Suppressor macrophage treated with lipopolysaccharide for 1 hour (primary cell): ENCODE results near the gene FTSJ3.
A peak's percentile ranks its signal among the peaks of the same experiment; 100 is the strongest.

Experiments used
- DNase-seq, 3 donors: peaks; one replicate each; pipeline ENCODE4 v3.0.0-alpha.2; 2020 to 2022

Gene FTSJ3

GRCh38 chr17:63843387-63843888 is 16.0 kb upstream of the FTSJ3 start:
- DNase-seq, result peak; percentile 78 to 86 (median 79)

DNA sequence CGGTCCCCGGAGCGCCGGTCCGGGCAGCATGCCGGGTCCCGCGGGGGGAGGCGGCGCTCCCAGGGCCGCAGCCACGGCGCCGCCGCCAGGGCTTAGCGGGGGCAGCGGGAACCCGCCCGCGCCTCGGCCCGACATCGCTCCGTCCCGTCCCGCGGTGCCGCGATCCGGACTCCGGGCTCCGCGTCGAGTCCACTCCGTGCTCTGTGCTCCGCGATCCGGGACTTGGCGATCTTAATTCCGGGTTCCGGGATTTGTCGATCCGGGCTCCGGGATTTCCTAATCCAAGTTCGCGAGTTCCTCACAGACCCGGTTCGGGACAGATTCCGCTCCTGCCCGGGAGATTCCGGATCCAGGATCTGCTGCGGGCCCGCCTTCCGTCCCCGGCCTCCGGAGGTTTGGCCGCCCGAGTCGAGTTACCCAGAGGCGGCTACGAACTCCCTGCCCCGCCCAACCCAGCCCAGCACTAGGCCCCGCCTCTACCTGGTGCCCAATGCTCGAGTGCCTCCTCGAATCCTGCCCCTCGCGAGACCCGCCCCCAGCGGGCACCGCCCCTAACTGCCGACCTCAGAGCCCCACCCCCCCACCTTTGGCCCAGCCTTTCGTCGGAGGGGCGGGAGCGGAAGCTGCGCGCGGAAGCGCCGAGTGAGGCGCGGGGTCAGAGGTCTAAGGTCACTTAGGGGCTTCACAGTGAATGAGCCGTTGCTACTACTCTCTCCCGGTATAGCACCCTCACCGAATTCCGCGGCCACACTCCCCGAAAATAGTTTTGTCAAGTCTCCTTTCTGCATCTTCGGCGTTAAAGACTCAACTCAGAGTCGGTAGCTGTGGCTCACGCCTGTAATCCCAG is 15.3 kb upstream of the FTSJ3 start, which contains the start of gene SMARCD2:
SMARCD2 (minus strand) TSS at position 146 of the 847 bp plus-strand sequence; CDS start at position 135, 11 bp downstream.
- peak; percentile 99 to 100 (median 99) for DNase-seq

DNA sequence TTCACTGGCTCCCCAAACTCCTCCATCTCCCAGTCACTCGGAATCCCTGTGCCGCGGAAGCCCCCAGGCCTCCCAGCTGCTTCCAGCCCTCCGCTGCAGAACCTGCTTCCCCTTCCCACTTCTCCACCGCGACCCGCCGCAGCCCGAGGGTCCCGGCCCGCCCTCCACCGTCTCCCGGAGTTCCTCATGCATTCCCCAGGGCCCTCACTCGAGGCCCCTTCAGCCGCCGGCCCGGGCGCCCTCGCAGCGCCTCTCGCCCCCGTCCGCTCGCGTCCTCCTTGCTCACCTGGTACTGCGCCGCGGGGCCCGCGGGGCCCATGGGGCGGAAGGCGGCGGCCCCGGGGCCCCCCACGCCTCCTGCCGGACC is 14.7 kb upstream of the FTSJ3 start:
- DNase-seq, result peak in 1 of 3 donors; percentile 27

DNA sequence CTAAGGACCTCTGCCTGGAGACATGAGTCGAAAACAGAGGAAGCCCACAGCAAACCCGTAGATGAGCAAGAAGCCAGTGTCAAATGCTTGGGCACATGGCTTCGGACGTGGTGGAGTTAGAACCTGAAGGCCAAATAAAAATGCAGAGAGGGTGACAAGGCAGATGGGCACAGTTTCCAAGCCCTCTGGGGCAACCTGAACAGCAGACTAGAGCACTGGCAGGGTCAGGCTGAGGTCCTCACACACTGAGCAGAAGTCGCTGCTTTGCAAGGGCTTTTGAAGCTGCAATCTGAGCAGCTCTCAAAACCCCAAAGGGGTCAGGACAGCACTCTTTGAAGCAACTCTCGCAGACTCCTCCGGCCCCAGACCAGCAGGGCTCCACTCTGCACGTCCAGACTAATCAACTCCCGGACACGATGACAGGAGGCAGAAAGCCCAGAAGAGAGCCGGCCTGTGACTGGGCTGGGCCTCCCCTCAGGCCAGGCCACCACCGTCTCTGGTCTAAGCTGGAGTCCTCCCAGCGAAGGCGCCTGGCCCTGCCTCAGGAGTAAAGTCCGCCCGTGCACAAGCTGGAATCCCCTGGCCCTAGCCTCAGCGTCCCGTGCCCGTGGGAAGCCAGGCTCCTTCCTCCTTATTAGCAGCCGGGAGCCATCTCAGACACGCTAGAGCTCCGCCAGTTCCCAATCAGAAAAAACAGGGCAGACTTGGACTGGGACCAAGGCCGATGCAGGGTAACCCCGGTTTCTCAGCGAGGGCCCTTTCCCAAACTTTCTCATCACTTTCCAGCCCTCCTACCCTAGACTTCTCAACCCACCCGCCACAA is 14.1 kb upstream of the FTSJ3 start:
- DNase-seq, result peak; percentile 81 to 88 (median 82)

DNA sequence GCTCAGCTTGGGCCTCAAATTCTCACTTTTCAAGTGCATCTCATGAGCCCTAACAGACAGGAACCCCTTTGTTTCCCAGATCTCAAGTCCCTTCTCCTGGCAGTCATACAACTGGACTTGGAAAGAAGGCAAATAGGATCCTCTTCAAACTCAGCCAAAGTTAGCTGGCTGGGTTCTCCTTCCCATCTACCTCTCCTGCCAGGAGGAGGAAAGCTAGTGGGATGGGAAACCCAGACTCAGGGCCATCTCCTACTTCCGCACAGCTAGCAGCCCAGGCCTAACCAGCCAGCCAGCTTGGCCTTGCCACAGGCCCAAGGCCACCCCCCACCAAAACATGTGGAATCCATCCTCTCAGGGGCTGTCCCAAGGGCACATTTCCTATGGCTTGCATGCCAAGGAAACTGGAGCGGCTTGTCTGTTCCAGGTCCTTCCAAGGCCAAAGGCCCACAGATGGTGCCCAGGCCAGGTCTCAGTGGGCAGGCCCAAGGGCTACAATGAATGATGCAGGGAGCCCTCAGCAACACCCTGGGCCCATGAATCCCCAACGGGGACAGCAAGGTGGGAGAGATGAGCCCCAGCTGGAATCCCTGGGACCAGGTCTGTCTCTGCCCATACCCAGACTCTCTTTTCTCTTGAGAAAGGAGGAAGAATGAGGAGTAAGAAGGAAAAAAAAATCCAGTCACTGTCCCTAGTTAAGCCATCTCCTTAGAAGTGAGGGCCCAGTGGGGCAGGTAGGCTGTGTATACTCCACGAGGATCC is 13.3 kb upstream of the FTSJ3 start:
- DNase-seq, result no peak

- no peak for DNase-seq
Observed at GRCh38 chr17:63838631-63839171, 11.2 kb upstream of the FTSJ3 start.

GRCh38 chr17:63837962-63838600 is 10.6 kb upstream of the FTSJ3 start:
- DNase-seq, result no peak

GRCh38 chr17:63837480-63837879 is 10.0 kb upstream of the FTSJ3 start:
- no peak for DNase-seq

- DNase-seq, result no peak
Observed at GRCh38 chr17:63836811-63837210, 9.3 kb upstream of the FTSJ3 start.

DNA sequence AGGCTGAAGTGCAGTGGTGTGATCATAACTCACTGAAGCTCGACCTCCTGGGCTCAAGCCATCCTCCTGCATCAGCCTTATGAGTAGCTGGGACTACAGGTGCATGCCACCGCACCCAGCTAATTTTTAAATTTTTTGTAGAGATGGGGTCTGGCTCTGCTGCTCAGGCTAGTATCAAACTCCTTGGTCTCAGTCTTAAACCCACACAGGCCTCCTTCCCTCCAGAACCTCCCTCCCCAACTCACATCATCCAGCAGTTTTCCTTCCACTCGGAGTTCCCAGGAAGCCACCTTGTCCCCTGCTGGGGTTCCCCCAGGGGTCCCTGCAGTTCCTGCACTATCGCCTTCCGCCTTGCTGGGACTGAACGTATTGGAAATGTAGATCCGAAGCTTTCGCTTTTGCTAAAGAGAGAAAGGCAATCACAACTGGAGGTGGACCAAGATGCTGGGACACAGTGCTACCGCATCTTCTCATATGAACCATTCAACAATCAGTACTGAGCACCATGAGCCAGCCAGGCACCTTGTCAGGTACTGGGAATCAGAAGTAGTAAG is 7.8 kb upstream of the FTSJ3 start:
- no peak for DNase-seq

DNA sequence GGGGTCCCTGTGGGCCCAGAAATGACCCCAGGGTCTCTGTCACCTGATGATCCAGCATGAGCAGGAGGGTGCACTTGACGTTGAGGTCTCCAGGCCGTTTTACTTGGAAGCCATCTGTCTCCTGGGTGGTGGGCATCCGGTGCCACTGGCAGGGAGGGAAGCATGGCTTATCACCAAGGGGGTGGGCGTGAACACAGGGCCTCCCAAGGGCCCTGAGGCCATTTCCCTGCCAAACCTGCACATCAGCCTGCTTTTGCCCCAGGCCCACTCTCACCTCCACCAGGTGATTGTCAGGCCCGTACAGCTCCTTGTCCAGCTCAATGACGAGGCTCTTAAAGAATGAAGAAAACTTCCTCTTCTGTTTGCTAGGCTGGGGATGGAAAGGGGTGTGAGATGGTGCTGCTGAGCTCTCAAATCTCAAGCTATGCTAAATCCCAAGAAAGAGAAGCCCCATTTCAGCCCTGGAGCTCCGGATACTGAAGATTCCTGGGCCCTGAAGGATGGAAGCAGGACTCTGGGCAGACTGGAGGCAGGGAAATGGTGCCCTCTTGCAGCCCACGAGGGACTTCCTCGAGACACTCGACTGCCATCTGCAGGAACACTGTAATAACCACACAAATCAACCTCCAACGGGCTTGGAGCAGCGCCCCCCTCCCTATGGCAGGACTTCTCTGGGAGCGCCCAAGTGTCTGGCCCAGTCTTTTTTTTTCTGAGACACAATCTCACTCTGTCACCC is 7.1 kb upstream of the FTSJ3 start:
- peak; percentile 78 to 85 (median 83) for DNase-seq

DNA sequence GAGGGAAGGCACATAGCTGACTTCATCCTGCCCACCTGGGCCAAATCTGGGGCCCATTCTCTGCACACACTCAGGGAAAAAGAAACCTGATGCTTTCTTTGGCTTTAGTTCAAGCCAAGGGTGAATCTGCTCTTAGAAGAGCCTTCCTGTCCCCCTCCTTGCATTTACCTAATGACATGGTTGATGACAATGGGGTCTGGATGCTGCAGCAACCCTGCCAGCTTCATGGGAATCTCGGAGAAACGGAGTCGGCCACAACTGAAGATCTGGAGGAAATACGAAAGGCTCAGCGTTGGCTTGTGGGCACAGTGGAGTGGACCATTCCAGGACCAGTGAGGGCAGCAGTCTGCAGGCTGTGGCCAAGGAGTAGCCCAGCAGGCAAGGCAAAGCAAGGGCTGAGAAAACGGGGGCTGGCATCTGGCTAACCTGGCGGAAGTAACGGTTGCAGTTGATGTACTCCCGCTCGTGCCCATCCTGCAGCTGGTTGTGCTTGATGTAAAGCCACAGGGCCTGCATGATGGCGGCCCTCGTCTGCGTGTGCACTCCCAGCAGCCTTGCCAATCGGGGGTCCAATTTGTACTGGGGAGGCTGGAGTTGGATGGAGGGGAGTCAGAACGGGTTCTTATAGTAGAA is 6.4 kb upstream of the FTSJ3 start:
- DNase-seq, result no peak

GRCh38 chr17:63833026-63833740 is 5.7 kb upstream of the FTSJ3 start:
- DNase-seq, result no peak

DNA sequence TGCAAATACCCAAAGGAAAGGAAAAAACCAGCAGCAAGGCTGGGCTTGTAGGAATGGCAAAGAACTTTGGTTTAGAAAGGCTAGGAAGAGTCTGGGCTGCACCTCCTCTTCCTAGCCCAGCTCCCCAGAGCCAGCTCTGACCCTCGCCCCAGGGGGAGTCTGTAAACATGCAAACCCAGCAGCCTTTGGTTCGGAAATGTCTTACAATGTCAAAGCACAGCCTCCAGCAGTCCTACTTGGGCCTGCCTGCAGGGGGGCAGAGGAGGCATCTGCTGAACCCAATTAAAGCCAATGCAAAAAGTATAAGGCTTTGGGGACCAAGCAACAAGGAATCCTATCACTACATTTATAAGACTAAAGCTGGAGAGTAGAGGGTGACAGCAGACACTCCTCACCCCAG is 5.0 kb upstream of the FTSJ3 start:
- DNase-seq, result no peak

- no peak for DNase-seq
Observed at GRCh38 chr17:63832014-63832413, 4.6 kb upstream of the FTSJ3 start.

- DNase-seq, result no peak
Observed at GRCh38 chr17:63831505-63831904, 4.0 kb upstream of the FTSJ3 start.

GRCh38 chr17:63830904-63831491 is 3.5 kb upstream of the FTSJ3 start:
- no peak for DNase-seq

GRCh38 chr17:63830278-63830677 is 2.8 kb upstream of the FTSJ3 start:
- no peak for DNase-seq

- DNase-seq, result no peak
Observed at GRCh38 chr17:63828936-63829335, 1.5 kb upstream of the FTSJ3 start.
